ENCODE results near the gene NARS2. TPM values are rescaled to one million over a fixed set of nuclear protein-coding genes. Genes with fewer than 3 reads are reported as not detected.
"Not testable (repeated sequence)": the region's sequence is repeated elsewhere in the genome, so short reads cannot be mapped to it uniquely, and the experiment has no call there.

Gene NARS2
- 10 to 100 TPM; 27.7 to 28.3 TPM for total RNA-seq

GRCh38 chr11:78574386-78575381 is at the start of gene NARS2:
NARS2 (minus strand) TSS chr11:78574864; CDS start chr11:78574488, 376 bp downstream.
- CTCF ChIA-PET: interaction anchor here (0.6 to 4.5 kb wide), 5 partner anchors 10 to 159 kb away, joined by 3 to 37 read pairs (median 6); no protein-coding TSS in a partner anchor
- peak within 1 kb of the TSS; percentile 92 for H3K4me3 Mint-ChIP-seq
- intact Hi-C loops (cut with micrococcal nuclease): loop anchor here (1.0 to 2.0 kb wide), 7 partner anchors 14 to 754 kb away; partner anchors contain the start of genes AAMDC, ALG8, GAB2 and INTS4
- peak; percentile 99 for DNase-seq
- H3K4me1 Mint-ChIP-seq (ENCODE audit: low read depth): peaks cover 23% of the 10 kb centered on the region
- H3K27ac Mint-ChIP-seq: peak within 1 kb of the TSS; percentile 84
- no peaks in the 10 kb centered on the region for H3K27me3 Mint-ChIP-seq (ENCODE audit: low read depth)
- no peaks in the 10 kb centered on the region for H3K9me3 Mint-ChIP-seq
- H3K36me3 Mint-ChIP-seq (ENCODE audit: low read depth): peaks cover 15% of the 10 kb centered on the region

- CTCF ChIA-PET: no interaction called here
- Mint-ChIP-seq H3K9me3 (peaks cover 12% of the 10 kb centered on the region), H3K27me3 (ENCODE audit: low read depth) (peaks cover 4% of the 10 kb centered on the region), H3K36me3 (ENCODE audit: low read depth) (no peaks in the 10 kb centered on the region), H3K4me1 (ENCODE audit: low read depth) (no peaks in the 10 kb centered on the region), H3K27ac (no peak overlapping the region), H3K4me3 (no peak overlapping the region)
- no peak for DNase-seq
- intact Hi-C loops (cut with micrococcal nuclease): no loop called here
Measured at GRCh38 chr11:78622666-78623065, 48.0 kb upstream of the NARS2 start.

- DNase-seq: no peak
- Mint-ChIP-seq H3K9me3 (peaks cover 9% of the 10 kb centered on the region), H3K4me3 (no peak overlapping the region), H3K4me1 (ENCODE audit: low read depth) (no peaks in the 10 kb centered on the region), H3K27ac (no peak overlapping the region), H3K36me3 (ENCODE audit: low read depth) (no peaks in the 10 kb centered on the region), H3K27me3 (ENCODE audit: low read depth) (peaks cover 4% of the 10 kb centered on the region)
- intact Hi-C loops (cut with micrococcal nuclease): no loop called here
- CTCF ChIA-PET: no interaction called here
Measured at GRCh38 chr11:78620159-78620558, 45.5 kb upstream of the NARS2 start.

GRCh38 chr11:78615724-78616123 is 41.1 kb upstream of the NARS2 start:
- no peaks in the 10 kb centered on the region for H3K4me1 Mint-ChIP-seq (ENCODE audit: low read depth)
- no peaks in the 10 kb centered on the region for H3K36me3 Mint-ChIP-seq (ENCODE audit: low read depth)
- DNase-seq: no peak
- peaks cover 2% of the 10 kb centered on the region for H3K27me3 Mint-ChIP-seq (ENCODE audit: low read depth)
- peaks cover 13% of the 10 kb centered on the region for H3K9me3 Mint-ChIP-seq
- H3K4me3 Mint-ChIP-seq: no peak overlapping the region
- intact Hi-C loops (cut with micrococcal nuclease): no loop called here
- CTCF ChIA-PET: no interaction called here
- H3K27ac Mint-ChIP-seq: no peak overlapping the region

GRCh38 chr11:78613378-78613813 is 38.7 kb upstream of the NARS2 start:
- CTCF ChIA-PET: no interaction called here

GRCh38 chr11:78612721-78613377 is 38.2 kb upstream of the NARS2 start:
- no peak for DNase-seq
- peaks cover 3% of the 10 kb centered on the region for H3K9me3 Mint-ChIP-seq
- no peaks in the 10 kb centered on the region for H3K36me3 Mint-ChIP-seq (ENCODE audit: low read depth)
- H3K4me1 Mint-ChIP-seq (ENCODE audit: low read depth): no peaks in the 10 kb centered on the region
- intact Hi-C loops (cut with micrococcal nuclease): no loop called here
- H3K4me3 Mint-ChIP-seq: no peak overlapping the region
- no peaks in the 10 kb centered on the region for H3K27me3 Mint-ChIP-seq (ENCODE audit: low read depth)
- H3K27ac Mint-ChIP-seq: no peak overlapping the region
- CTCF ChIA-PET: no interaction called here

More at GRCh38 chr11:78613378-78613813, 38.7 kb upstream of the NARS2 start:
- DNase-seq: no peak
- Mint-ChIP-seq H3K4me3 (no peak overlapping the region), H3K9me3 (peaks cover 3% of the 10 kb centered on the region), H3K27ac (no peak overlapping the region), H3K4me1 (ENCODE audit: low read depth) (no peaks in the 10 kb centered on the region), H3K36me3 (ENCODE audit: low read depth) (no peaks in the 10 kb centered on the region), H3K27me3 (ENCODE audit: low read depth) (peaks cover 2% of the 10 kb centered on the region)
- intact Hi-C loops (cut with micrococcal nuclease): no loop called here

GRCh38 chr11:78609321-78609720 is 34.7 kb upstream of the NARS2 start:
- DNase-seq; intact Hi-C loops (cut with micrococcal nuclease); H3K9me3 Mint-ChIP-seq; H3K4me3 Mint-ChIP-seq; H3K36me3 Mint-ChIP-seq (ENCODE audit: low read depth); H3K27me3 Mint-ChIP-seq (ENCODE audit: low read depth); H3K4me1 Mint-ChIP-seq (ENCODE audit: low read depth); H3K27ac Mint-ChIP-seq: not testable (repeated sequence)
- CTCF ChIA-PET: interaction anchor here (2.0 kb wide), 1 partner anchor 37 kb away, joined by 4 read pairs; no protein-coding TSS in a partner anchor

- Mint-ChIP-seq H3K27me3 (ENCODE audit: low read depth) (no peaks in the 10 kb centered on the region), H3K4me3 (no peak overlapping the region), H3K36me3 (ENCODE audit: low read depth) (no peaks in the 10 kb centered on the region), H3K9me3 (no peaks in the 10 kb centered on the region), H3K27ac (no peak overlapping the region), H3K4me1 (ENCODE audit: low read depth) (no peaks in the 10 kb centered on the region)
- CTCF ChIA-PET: no interaction called here
- no peak for DNase-seq
- intact Hi-C loops (cut with micrococcal nuclease): no loop called here
Measured at GRCh38 chr11:78607696-78608095, 33.0 kb upstream of the NARS2 start.

GRCh38 chr11:78606667-78607066 is 32.0 kb upstream of the NARS2 start:
- CTCF ChIA-PET: no interaction called here
- no peak overlapping the region for H3K4me3 Mint-ChIP-seq
- no peaks in the 10 kb centered on the region for H3K36me3 Mint-ChIP-seq (ENCODE audit: low read depth)
- H3K9me3 Mint-ChIP-seq: no peaks in the 10 kb centered on the region
- no peak for DNase-seq
- peaks cover 3% of the 10 kb centered on the region for H3K27me3 Mint-ChIP-seq (ENCODE audit: low read depth)
- no peak overlapping the region for H3K27ac Mint-ChIP-seq
- no peaks in the 10 kb centered on the region for H3K4me1 Mint-ChIP-seq (ENCODE audit: low read depth)
- intact Hi-C loops (cut with micrococcal nuclease): no loop called here

GRCh38 chr11:78605296-78605695 is 30.6 kb upstream of the NARS2 start:
- CTCF ChIA-PET: no interaction called here
- intact Hi-C loops (cut with micrococcal nuclease): no loop called here

GRCh38 chr11:78603792-78604191 is 29.1 kb upstream of the NARS2 start:
- Mint-ChIP-seq H3K27ac (no peak overlapping the region), H3K27me3 (ENCODE audit: low read depth) (peaks cover 3% of the 10 kb centered on the region), H3K36me3 (ENCODE audit: low read depth) (no peaks in the 10 kb centered on the region), H3K4me1 (ENCODE audit: low read depth) (no peaks in the 10 kb centered on the region), H3K9me3 (no peaks in the 10 kb centered on the region), H3K4me3 (no peak overlapping the region)
- intact Hi-C loops (cut with micrococcal nuclease): no loop called here
- no peak for DNase-seq
- CTCF ChIA-PET: no interaction called here

More at GRCh38 chr11:78605296-78605695, 30.6 kb upstream of the NARS2 start:
- H3K9me3 Mint-ChIP-seq: no peaks in the 10 kb centered on the region
- peaks cover 3% of the 10 kb centered on the region for H3K27me3 Mint-ChIP-seq (ENCODE audit: low read depth)
- no peaks in the 10 kb centered on the region for H3K4me1 Mint-ChIP-seq (ENCODE audit: low read depth)
- H3K4me3 Mint-ChIP-seq: no peak overlapping the region
- DNase-seq: no peak
- H3K36me3 Mint-ChIP-seq (ENCODE audit: low read depth): no peaks in the 10 kb centered on the region
- H3K27ac Mint-ChIP-seq: no peak overlapping the region

GRCh38 chr11:78602771-78603170 is 28.1 kb upstream of the NARS2 start:
- H3K4me3 Mint-ChIP-seq; H3K27ac Mint-ChIP-seq; H3K27me3 Mint-ChIP-seq (ENCODE audit: low read depth); H3K4me1 Mint-ChIP-seq (ENCODE audit: low read depth); intact Hi-C loops (cut with micrococcal nuclease); H3K9me3 Mint-ChIP-seq; DNase-seq; H3K36me3 Mint-ChIP-seq (ENCODE audit: low read depth); CTCF ChIA-PET: not testable (repeated sequence)

All from activated naive CD4-positive, alpha-beta T cell treated with anti-CD3 and anti-CD28 coated beads for 36 hours (primary cell).